CD4-positive, alpha-beta T cell treated with Interleukin-15 for 4 hours (primary cell): ENCODE results near the gene MAPK8IP2.

Experiments
- DNase-seq: peaks from one replicate; pipeline ENCODE4 v3.0.0-alpha.2; 2020; ENCODE audit warnings: low spot score

MAPK8IP2 gene

DNA sequence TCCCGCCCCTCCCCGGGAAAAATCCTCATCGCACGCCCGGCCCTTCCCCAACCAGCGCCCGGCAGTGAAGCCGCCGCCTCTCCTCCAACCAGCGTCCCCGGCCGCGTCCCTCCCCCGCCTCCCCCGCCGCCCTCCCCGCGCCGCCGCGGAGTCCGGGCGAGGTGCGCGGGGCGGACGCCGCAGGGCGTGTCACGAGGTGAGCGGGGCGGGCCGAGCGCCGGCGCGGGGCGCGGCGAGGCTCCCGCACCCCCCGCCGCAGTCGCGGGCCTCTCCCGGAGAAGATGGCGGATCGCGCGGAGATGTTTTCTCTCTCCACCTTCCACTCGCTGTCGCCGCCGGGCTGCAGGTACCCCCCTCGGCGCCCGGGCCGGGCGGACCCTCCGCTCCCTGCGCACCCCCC, at the start of gene MAPK8IP2:
MAPK8IP2 (plus strand) TSS at position 256 of the 400 bp plus-strand sequence; CDS start at position 282, 26 bp downstream.
- DNase-seq: no peak

- no peak for DNase-seq
Observed at GRCh38 chr22:50551160-50551752, 49.3 kb upstream of the MAPK8IP2 start.

DNA sequence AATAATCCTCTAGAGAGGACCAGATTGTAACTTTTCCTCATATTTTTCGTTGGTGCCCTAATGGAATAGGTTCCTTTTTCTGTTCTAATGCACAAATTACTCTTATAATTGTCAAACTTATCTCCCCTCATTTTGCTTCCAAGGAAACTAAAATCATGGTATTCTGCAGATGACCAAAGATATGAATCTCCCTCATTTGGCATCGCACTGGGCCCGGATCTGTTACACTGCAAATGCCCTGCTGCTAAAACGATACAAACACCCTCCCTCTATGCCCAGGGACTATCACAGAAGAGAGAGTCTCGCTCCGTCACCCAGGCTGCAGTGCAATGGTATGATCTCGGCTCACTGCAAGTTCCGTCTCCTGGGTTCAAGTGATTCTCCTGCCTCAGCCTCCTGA, 47.3 kb upstream of the MAPK8IP2 start:
- DNase-seq: no peak

DNA sequence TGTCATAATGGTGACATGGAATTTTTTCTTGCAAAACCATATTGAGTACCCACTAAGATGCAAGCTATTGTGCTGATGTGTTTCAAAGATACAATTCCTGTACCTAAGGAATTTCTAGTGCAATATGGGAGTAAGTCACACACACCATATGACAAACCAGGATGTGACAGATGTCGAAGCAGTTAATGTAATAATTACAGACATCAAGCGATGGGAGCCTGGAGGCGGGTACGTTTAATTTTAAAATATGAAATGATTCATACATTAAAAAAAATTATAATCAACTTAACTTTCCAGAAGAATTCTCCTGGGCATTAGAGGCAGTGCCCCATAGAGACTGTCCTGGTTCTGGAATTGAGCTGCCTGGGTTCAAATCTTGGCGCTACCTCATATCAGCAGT, 43.9 kb upstream of the MAPK8IP2 start:
- no peak for DNase-seq

DNA sequence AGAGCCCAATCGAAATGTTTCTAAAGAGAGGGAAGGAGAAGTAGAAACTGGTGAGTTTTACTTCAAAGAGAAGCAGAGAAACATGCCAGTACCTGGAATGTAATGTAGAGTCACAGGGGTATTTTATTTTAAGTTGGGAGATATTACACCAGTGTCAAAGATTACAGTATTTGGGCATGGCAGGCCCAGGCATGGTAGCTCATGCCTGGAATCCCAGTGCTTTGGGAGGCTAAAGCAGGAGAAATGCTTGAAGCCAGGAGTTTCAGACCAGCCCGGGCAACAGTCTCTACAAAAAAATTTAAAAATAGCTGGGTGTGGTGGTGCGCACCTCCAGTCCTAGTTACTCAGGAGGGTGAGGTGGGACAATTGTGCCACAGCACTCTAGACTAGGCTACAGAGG, 40.6 kb upstream of the MAPK8IP2 start:
- DNase-seq: no peak

DNA sequence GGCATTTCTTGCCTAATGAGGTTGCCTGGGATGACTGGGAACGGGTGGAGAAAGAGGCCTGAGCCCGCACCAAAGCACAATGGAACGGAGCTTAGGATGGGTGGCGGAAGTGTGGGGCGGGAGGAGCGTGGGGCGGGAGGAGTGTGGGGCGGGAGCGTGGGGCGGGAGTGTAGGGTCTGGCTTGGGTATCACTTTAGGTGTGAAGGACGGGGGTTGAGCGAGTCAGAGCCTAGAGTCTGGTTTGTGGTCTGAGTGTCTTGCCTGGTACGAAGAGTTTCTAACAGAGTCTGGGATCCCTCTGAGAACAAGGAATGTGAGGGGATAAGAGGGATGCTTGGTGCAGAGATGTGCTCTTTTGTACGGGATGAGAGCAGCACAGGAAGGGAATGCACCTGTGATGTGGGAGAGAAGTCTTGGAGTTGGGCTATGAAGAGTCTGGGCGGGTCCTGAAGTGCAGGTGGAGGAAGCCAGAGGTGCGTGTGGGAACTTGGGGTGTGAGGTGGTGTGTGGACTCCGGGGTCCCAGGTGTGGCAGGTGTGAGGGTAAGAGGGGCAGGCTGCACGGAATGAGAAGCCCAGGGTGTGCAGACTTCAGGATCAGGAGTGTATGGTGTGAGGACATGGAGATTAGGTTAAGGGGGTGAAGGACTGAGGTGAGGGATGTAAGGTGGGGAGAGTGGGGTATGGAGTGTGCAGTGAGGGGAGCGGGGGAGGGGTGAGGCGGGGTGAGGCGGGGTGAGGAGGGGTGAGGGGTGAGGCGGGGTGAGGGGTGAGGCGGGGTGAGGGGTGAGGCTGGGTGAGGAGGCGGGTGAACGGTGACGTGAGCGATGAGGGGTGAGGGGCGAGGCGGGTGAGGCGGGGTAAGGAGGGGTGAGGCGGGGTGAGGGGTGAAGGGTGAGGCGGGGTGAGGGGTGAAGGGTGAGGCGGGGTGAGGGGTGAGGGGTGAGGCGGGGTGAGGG, 38.9 kb upstream of the MAPK8IP2 start:
- no peak for DNase-seq

- DNase-seq: peak; percentile 97
Observed at GRCh38 chr22:50562523-50563412, 37.8 kb upstream of the MAPK8IP2 start, which contains the start of gene SYCE3. SYCE3 (minus strand) TSS chr22:50562919; CDS start chr22:50556405, 6,514 bp downstream.

DNA sequence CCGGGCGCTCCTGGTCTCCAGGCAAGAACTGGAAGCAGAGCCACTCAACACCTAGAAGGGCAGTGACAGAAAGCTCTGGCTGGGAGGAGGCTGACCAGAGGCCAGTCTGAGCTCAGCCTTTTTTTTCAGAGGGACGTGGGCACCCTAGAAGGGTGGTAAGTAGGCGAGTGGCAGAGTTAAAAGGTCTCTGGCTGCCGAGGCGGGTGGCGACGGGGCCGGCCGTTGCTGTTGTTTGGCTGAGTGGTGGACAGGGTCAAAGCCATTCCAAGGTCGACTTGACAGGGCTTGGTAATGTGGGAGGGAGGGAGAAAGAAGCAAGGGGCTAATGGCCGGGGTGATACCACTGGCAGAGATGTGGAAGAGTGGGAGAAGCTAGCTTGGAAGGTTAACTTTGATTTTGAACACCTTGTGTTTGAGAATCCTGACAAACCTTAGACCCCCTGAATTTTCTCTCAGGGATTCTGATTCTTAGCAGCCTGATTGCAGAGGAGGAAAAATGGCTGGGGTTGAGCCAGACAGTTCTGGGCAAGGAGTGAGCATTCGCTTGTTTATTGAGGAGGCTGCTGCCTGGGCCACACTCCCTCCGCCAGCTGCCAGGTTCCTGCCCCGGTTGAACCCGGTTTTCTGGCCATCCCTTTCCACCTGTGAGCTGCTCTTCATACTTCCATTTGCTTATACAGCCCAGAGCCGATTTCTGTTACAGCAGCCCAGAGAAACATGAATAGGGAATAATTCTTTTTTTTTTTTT, 37.0 kb upstream of the MAPK8IP2 start:
- DNase-seq: no peak

- DNase-seq: no peak
Observed at GRCh38 chr22:50564289-50564688, 36.3 kb upstream of the MAPK8IP2 start.

GRCh38 chr22:50567721-50568252, 32.8 kb upstream of the MAPK8IP2 start:
- no peak for DNase-seq

GRCh38 chr22:50568626-50569025, 32.0 kb upstream of the MAPK8IP2 start:
- no peak for DNase-seq

DNA sequence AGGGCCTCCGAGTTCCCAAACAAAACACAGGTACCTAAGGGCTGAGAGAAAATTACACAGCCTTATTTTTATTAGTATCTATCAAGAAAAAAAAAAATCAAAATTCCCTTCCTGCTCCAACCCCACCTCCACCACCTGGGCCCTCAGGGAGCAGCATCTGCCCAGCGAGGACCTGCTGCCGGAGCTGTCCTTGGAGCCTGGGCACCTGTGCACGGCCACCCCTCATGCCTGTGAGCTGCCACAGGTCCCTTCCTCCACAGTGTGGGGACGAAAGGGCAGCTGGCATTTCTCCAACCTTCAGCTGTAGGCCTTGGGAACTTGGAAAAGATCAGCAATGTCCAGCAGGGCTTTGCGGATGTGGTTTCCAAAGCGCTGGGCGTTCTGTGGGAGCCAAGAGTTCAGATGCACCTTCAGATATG, 31.5 kb upstream of the MAPK8IP2 start:
- no peak for DNase-seq

- no peak for DNase-seq
Observed at GRCh38 chr22:50569896-50570535, 30.6 kb upstream of the MAPK8IP2 start.

GRCh38 chr22:50570861-50571260, 29.7 kb upstream of the MAPK8IP2 start:
- no peak for DNase-seq

DNA sequence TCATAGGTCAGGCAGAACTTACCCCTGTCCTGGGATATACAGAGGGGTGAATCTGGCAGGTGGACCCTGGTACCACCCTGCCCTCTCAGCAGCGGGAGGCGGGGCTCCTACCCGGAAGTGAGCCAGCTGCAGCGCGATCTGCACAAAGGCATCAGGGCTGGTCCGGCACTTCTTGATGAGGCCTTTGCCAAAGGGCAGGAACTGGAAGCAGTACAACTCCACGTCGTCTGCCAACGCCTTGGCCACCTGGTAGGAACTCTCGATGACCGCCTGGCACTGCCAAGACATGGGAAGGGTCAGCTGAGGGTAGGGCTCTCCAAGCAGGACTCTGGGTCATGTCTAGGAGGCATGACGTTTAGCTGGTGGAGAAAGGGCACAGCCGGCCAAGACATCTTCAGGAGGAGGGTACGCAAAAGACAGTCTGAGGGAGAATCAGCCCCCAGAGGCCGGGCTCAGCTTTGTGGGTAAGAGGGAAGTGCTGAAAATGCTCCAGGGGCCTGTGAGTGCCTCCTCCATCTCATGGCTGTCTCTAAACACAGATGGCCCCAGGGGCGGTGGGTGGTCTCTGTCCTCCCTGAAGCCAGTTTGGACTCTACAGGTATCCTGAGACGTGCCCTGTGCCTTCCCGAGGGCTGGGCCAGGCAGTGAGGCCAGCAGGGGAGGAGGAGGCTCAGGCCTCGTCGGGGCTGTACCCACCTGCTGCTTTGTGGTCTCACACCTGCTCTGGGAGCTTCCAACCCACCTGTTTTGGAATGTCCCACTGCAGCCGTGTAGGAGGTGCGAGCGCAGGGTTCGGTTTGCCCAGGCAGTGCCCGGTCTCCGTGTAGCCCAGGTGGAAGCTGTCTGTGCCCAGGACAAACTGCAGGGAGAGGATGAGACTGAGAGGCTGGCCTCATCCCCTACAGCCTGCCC, 29.1 kb upstream of the MAPK8IP2 start:
- DNase-seq: no peak

DNA sequence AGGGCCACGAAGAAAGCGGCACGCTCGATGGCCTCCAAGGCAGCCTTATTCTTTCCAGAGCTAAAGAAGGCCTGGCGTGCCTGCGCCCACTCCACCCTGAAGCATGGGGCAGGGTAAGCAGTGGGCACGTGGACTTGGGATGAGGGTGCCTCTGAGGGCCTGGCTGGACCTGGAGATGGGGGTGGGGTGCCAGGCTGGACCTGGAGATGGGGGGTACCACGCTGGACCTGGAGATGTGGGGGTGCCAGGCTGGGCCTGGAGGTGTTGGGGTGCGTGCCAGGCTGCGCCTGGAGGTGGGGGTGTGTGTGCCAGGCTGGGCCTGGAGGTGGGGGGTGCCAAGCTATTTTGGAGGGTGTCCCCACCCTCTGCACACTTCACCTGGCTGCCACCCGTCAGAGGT, 27.6 kb upstream of the MAPK8IP2 start:
- DNase-seq: no peak

DNA sequence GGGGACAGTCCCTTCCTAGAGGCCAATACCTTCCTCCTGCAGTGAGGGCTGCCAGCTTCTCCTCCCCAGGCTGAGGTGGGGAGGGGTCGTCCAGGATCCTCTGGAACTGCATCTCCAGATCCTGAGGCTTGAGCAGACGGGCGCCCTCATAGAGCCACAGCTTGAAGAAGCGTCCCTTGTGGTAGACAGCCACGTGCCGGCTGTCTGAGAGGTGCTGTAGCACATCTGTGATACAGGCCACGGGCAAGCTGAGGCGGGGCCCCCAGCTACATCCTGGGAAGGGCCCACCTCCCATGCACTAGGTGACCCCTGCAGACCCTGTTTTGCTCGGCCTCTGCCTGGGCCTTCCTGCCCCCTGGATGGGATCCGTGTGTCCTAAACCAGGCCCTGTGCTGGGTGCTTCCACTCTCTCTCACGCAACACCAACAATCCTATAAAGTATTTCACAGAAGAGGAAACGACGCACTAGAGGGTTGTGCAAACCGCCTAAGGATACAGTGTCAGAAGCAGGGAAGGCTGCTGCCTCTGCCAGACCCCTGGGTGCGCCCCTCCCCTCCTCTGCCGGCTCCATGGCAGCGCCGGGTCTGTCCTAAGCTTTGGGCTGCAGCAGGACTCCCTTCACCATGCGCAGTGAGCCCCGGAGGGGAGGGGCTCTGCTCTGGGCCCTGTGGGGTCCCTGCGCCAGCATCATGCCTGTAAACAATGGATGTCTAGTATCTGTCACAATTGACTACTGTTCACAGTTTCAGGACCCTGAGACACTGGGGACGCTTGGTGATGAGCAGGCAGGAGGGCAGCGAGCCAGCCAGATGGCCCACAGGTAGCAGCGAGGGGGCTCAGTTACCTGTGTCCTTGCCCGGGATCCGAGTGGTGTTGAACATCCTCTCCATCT, 26.9 kb upstream of the MAPK8IP2 start:
- no peak for DNase-seq

DNA sequence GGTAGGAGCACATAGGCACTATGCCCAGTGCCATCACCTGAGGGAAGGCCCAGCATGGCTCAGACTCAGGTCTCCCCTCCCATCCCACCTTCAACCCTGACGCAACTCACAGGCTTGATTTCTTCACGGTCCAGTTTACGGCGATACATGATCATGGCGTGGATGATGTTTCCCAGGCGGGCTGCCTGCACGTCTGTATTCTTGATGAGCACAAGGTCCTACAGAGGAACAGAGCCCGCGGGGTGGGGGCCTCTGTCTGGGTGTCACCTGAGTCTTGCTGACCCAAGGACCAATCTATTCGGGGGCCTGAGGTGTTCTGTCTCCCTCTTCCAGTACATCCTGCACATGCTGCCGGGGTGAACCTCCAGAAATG, 26.2 kb upstream of the MAPK8IP2 start:
- no peak for DNase-seq
